HG03342 (cell line): Measurements from ENCODE around the gene SCN3A.

Experiments used
- ATAC-seq: cut with Tn5 transposase; IDR thresholded peaks from one replicate; pipeline ENCODE4 v1.9.1; 2021; ENCODE audit warnings: mild to moderate bottlenecking, moderate library complexity; ENCODE audit not compliant: unreplicated experiment

The SCN3A gene

GRCh38 chr2:165203689-165204559, at the start of gene SCN3A:
Gene SCN3A, minus strand, starts transcription at chr2:165204050. Its CDS starts 27,656 bp downstream, at chr2:165176394.
- peak; percentile 67 for ATAC-seq

GRCh38 chr2:165253178-165253577, 49.3 kb upstream of the SCN3A start:
- no peak for ATAC-seq

GRCh38 chr2:165251366-165251765, 47.5 kb upstream of the SCN3A start:
- no peak for ATAC-seq

- ATAC-seq: no peak
These were observed 44.4 kb upstream of the SCN3A start for GRCh38 chr2:165248238-165248637.

DNA sequence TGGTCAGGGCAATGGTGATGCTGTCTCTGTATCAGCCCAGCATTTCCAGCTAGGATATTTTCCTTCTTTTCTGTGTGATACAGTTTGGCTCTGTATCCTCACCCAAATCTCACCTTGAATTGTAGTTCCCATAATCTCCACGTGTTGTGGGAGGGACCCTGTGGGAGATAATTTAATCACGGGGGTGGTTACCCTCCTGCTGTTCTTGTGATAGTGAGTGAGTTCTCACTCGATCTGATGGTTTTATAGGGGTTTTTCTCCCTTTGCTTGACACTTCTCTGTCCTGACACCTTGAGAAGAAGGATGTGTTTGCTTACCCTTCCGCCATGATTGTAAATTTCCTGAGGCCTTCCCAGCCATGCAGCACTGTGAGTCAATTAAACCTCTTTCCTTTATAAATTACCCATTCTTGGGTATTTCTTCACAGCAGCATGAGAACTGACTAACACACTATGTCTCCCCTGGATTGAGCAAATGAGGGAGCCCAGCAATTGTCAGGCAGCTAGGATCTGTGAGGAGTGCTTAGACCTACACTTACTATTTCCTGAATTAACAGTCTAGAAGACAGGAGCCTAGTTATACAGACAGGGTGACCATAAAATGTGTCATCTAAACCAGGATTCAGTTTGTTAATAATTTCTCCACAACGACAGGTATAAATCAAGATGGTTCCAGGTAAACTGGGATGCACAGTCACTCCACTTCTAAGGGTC, 41.4 kb upstream of the SCN3A start:
- no peak for ATAC-seq

DNA sequence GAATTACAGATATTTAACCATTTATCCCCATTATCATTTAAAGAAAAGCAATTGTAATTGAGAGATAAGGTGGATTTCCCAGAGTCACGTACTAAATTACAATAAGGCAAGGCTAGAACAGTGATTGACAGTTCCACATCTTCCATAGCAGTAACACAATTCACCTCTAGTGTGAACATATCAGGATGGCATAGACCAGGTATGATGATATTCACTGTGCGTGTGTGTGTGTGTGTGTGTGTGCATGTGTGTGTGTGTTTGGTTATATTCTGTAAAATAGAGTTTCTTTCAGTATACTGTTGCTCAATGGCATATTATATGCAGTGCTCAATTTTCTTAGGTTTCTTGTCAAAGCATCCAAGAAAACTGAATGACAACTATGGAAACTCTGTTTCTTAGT, 37.1 kb upstream of the SCN3A start:
- ATAC-seq: no peak

- ATAC-seq: no peak
These were observed 36.1 kb upstream of the SCN3A start for GRCh38 chr2:165239856-165240515.

DNA sequence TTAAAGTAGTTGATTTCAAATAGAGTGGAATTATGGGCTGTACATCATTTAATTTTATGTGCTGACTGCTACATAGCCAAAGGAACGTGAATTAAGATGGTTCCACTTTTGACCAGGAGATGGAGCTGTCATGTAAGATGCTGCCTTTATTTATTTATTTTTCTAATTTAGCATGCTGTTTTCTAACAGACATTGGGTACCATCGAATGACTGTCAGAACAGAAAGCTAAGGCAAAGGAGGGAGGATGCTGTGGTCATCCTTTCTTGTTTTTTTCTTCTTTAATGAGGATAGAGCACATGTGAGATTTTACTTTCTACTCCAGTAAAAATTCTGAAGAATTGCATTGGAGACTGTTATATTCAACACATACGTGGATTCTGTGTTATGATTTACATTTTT, 35.4 kb upstream of the SCN3A start, which contains the start of gene SCN2A:
Gene SCN2A, plus strand, starts transcription at position 185 of the 400 bp plus-strand sequence. CDS start 56,410 bp downstream, outside the sequence.
- peak; percentile 85 for ATAC-seq

DNA sequence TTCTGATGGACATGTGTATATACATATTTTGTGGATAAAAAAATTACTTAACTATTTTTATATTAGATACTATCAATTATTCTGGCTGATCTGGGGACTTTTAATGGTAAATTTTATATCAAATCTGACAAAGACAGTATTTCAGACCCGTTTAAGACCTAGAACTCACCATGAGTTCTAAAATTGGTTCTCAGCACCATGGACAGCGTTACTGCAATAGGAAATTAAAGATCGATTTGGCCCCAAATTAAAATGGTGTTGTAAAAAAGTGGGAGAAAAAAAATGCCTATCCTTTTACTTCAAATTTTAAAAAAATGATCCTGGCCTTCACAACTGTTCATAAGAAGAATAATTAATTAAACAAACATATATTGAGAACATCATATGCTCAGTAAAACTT, 34.4 kb upstream of the SCN3A start:
- ATAC-seq: no peak

- ATAC-seq: no peak
These were observed 33.2 kb upstream of the SCN3A start for GRCh38 chr2:165237056-165237455.

DNA sequence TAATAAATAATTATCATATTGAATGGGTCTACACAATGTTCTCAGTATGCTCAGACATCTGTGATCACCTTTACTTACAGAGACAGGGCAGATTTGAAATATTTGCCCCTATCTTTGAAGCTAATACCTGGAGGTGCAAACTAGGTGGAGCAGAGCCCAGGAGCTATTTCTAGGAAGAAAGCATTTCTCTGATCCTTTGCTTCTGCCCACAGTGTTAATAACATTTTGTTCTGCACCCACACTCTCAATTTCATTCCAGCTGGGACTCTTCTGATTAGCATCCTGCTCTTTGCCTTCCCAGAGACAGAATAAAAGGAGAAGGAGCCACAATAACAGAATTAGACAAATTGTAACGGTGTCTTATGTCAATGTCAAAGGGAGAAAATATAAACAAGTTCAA, 23.7 kb upstream of the SCN3A start:
- ATAC-seq: no peak

- ATAC-seq: no peak
These were observed 21.1 kb upstream of the SCN3A start for GRCh38 chr2:165224941-165225340.

GRCh38 chr2:165219481-165219880, 15.6 kb upstream of the SCN3A start:
- ATAC-seq: no peak

- no peak for ATAC-seq
These were observed 10.2 kb upstream of the SCN3A start for GRCh38 chr2:165214093-165214492.

- no peak for ATAC-seq
These were observed 4.2 kb upstream of the SCN3A start for GRCh38 chr2:165208094-165208493.

DNA sequence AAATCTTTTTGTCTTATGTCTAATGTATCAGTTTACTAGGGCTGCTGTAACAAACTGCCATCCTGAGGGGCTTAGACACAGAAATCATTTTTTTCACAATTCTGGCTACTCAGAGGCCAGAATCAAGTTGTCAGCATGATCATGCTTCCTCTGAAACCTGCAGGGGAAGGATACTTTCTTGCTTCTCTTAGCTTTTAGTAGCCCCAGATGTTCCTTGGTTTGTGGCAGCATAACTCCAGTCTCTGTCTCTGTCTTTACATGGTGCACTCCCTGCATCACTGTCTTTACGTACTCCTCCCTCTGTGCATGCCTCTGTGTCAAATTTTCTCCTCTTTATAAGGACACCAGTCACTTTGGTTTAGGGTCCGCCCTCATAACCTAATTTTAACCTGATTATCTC, 2.0 kb upstream of the SCN3A start:
- no peak for ATAC-seq

DNA sequence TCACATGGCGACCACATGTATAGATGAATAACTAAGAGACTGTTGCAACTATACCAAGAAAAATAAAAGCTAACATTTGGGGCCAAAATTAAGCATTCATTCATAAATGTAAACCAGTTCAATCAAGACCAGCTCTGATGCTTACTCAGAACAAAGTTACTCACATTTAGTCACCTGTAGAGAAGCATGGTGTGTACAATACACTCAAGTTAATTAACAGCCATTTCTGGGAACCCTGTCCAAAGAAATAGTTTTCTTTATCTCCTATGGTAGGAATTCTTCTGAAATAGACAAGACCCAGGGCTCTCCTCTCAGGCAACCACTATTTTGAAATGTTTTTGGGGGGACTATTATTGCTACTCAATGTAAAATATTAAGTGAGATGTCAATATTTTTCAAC, 1.6 kb downstream of the SCN3A start:
- no peak for ATAC-seq

GRCh38 chr2:165198181-165198580, 5.7 kb downstream of the SCN3A start:
- ATAC-seq: no peak

DNA sequence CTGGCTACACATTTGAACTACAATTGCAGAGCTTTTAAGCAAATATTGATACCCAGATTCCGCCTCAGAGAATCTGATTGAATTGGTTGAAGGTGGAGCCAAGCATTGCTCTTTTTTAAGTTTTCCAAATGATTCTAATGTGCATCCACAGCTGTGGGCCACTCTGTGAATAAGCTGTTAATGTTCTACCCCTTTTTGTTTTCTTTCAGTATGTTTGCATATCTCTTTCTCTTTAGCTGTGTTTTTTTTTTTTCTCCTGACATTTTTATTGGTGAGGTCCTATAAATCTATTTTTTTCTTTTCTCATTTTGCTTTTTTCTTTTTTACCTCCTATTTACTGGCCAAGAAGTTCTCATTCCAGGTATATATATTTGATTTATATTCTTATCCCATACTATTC, 6.5 kb downstream of the SCN3A start:
- no peak for ATAC-seq

DNA sequence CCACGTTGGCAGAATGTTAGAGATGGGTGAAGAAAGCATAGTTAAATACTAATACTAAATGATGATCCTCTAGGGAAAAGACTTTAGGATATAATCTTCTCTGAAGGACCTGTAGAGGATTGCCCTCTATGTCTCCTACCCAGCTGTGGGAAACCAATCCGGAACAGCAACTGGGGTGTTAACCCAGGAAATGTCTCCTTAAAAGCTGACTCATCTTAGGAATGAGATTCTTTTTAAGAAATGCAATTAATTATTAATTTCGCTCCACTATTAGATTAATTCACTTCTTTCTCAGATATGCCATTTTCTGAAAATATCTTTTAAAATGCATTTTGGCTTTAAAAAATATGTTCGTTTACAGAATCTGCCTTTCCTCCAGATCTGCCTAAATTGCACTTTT, 7.4 kb downstream of the SCN3A start:
- ATAC-seq: no peak

DNA sequence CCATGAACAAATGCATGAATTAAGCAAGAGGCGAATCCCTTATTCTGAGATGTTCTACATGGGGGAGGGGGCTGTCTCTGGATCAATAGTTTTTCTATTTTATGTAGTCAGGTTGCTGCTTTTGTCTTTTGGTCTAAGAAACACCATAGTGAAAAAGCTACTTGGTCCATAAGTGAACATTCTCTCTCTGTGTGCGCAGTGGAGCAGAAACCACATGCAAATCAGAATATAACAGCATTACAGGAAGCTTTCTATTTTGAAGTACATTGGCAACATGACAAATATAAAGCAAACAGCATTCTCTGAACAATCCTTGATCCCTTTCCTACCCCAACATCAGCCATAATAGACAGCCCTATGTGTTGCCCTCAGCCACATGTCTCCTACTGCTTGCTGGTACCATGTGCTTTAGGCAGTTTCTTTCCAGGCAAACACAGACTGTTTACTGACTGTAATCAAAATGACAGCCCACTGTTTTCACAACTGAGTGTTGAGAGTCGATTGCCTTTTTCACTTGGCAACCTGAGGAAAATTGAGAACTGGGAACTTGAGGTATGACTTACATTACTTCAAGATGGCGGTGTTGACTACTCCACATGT, 10.6 kb downstream of the SCN3A start:
- peak; percentile 95 for ATAC-seq
